Globus pallidus (tissue), 1 donor: Measurements from ENCODE around the gene ABCB9.
"Not testable (repeated sequence)": the region's sequence is repeated elsewhere in the genome, so short reads cannot be mapped to it uniquely, and the experiment has no call there.

Source experiments
- DNase-seq: peaks from one replicate; pipeline ENCODE4 v3.0.0-alpha.2; 2015; ENCODE audit warnings: low spot score

Gene ABCB9

GRCh38 chr12:122965851-122966742 is at the start of gene ABCB9:
TSS of gene ABCB9 (minus strand) at chr12:122966463. CDS start at chr12:122960235, 6,228 bp downstream.
- DNase-seq = peak; percentile 90

DNA sequence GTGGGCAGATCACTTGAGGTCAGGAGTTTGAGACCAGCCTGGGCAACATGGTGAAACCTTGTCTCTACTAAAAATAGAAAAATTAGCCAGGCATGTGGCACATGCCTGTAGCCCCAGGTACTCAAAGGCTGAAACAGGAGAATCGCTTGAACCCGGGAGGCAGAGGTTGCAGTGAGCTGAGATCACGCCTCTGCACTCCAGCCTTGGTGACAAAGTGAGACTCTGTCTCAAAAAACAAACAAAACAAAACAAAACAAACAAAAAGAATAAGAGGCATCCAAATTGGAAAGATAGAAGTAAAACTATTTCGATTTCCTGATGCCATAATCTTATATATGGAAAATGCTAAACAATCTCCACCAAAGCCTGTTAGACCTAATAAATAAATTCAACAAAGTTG is 48.2 kb upstream of the ABCB9 start:
- not testable (repeated sequence) for DNase-seq

- DNase-seq = no peak
Observed at GRCh38 chr12:123013185-123014095, 47.2 kb upstream of the ABCB9 start.

DNA sequence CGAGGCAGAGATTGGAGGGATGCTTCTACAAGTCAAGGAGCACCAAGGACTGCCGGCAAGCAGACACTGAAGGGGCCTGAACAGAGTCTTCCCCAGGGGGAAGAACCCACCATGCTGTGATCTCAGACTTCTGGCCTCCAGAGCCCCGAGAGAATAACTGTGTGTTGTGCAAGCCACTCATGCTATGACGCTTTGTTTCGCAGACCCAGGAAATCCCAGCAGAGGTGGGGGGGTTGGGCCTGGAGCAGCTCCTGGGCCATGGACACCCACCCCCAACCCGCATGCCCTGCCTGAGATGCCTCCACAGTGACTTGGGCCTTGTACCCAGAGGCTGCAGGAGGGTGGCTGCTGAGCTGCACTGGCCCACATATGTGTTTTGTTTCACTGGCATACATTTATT is 45.4 kb upstream of the ABCB9 start:
- no peak for DNase-seq

- DNase-seq = no peak
Observed at GRCh38 chr12:123010681-123011080, 44.4 kb upstream of the ABCB9 start.

DNA sequence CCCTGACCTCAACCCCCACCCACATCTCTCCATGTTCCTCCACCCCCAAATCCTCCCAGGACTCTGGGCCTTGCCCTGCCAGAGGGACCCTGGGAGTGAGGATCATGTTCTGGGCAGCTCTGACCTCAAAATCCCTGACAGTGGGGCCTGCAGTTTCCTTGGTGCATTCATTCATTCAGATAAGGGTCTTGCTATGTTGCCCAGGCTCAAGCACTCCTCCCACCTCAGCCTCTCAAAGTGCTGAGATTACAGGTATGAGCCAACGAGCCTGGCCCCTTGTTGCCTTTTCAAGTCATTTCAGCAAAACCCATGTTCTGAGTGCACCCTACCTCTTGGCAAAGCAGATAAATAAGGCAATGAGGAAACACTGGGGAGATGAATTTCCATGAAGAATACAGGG is 43.8 kb upstream of the ABCB9 start:
- no peak for DNase-seq

DNA sequence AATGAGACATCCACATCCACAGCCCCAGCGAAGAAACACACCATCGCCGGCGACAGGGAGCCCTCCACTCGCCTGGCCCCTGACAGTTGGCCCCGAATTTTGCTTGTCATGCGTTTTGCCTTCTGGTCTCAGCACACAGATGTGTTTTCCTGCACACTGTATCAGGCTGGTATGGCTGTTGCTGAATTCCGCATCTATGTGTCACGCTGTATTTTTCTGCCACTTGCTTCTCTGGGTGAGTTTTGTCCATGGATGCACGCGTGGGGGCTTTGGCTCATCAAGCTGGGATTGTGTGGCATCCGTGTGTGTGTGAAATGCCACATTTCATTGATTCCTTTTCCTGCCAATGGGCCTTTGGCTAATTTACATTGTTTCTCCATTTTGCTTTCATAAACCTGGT is 40.7 kb upstream of the ABCB9 start:
- no peak for DNase-seq

GRCh38 chr12:123005081-123005626 is 38.9 kb upstream of the ABCB9 start:
- DNase-seq = no peak

DNA sequence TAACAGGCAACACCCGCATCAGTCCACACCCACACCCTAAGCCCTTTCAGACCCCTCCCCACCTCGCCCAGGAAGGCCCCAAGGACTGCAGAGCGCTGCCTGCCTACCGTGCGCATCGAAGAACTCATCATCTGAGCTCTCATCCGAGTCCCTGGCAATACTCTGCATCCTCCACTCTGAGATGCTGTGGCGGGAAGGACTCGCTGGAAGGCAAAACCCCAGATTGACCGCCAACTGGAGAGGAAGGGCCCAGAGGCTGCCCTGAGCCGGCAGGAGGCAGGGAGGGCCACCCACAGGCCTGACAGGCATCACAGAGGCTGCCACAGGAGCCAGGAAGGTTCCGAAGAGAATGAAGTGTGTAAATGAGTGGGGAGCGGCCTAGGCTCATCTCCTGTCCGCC is 38.0 kb upstream of the ABCB9 start:
- no peak for DNase-seq

GRCh38 chr12:123003257-123003656 is 37.0 kb upstream of the ABCB9 start:
- no peak for DNase-seq

DNA sequence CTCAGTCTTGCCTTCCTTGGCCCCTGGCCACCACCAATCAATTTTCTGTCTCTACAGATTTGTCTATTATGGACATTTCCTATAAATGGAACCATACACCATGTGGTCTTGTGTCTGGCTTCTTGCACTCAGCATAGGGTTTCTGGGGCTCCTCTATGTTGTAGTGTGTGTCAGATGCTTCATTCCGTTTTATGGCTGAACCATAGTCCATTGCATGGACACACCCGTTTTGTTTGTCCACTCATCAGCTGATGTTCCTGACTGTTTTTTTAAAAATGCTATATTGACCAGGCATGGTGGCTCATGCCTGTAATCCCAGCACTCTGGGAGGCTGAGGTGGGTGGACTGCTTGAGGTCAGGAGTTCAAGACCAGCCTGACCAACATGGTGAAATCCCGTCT is 35.2 kb upstream of the ABCB9 start:
- no peak for DNase-seq

DNA sequence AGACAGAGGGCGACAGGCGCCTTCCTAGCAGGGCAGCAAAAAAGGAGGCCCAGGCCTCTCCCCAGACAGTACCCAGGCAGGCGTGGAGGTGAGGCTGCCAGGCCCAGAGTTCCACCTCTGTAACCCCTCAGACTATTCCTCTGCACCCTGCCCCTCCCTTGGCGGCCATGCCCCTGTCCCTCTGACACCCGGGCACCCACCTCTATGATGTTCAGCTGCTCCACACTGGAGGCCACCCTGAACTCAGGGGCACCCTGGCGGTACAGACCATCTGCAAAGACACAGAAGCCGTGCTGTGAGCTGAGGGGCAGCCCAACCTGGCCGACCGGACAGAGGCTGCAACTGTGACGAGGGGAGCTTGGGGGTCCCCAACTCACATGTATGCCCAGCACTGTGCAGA is 34.3 kb upstream of the ABCB9 start:
- no peak for DNase-seq

GRCh38 chr12:122999986-123000420 is 33.7 kb upstream of the ABCB9 start:
- DNase-seq = no peak

GRCh38 chr12:122999196-122999946 is 33.1 kb upstream of the ABCB9 start:
- DNase-seq = peak; percentile 36

DNA sequence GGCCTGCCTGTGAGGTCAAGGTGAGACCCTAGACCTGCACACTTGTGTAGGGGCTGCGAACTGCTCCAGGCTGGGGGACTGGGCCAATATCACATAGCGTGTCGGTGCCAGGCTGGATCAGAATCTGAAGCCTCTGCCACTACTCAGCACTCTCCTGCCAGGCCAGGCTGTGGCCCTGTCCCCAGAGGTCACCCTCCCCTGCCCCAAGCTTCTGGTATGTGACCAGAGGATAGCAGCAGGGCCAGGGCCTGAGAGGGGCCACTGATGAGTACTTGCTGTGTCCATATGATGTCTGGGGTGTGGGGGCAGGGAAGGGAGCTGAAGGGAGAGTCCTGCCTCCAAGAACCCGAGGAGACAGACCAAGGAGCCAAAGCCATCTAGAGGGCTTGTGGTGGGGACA is 32.1 kb upstream of the ABCB9 start:
- no peak for DNase-seq

GRCh38 chr12:122997343-122998250 is 31.3 kb upstream of the ABCB9 start:
- no peak for DNase-seq

GRCh38 chr12:122996621-122997342 is 30.5 kb upstream of the ABCB9 start:
- DNase-seq = no peak

- no peak for DNase-seq
Observed at GRCh38 chr12:122996188-122996601, 29.9 kb upstream of the ABCB9 start.

DNA sequence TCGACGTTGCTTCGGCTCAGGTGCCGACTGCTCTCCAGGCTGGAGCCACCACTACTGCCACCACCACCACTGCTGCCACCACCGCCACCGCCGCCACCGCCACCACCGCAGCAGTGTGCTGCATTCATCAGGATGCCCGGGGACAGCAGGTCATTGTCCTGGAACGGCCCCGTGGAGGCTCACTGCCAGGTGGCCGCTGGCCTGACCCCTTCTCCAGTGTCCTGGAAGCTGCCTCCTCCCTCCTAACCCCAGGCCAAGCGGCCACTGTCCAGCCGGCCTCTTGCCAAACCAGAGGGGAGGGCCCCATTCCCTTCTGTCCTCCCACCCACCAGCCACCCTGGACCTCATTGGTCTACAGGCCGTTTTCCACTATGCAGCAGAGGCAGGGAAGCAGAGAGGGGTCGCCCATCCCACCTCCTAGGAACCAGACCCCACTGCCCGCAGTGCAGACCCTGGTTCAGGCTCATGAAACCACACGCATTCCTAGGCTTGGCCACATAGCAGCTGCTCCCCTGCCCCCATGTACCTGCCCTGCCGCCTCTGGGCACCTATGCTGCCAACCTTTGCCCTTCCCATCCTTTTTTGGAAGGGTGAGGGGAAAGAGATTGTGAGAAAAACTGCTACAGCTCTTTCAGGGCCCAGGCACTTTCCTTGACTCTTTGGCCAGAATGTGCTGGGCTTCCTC is 29.4 kb upstream of the ABCB9 start:
- no peak for DNase-seq
